ENCODE measurements around the gene SYT2. TPM values are rescaled to one million over a fixed set of nuclear protein-coding genes. Genes with fewer than 3 reads are reported as not detected.

The SYT2 gene
- total RNA-seq, 1 experiment from 2014 or later, result not detected

- H2AFZ ChIP-seq (ENCODE audit: low read depth, low read length, poor library complexity, severe bottlenecking), result no peak overlapping the region
- H3K27ac ChIP-seq (ENCODE audit: low read depth, low read length), result no peak overlapping the region
- no peak overlapping the region for H3K4me2 ChIP-seq (ENCODE audit: low read length)
- no peaks in the 10 kb centered on the region for H4K20me1 ChIP-seq (ENCODE audit: insufficient read depth)
- H3K36me3 ChIP-seq (ENCODE audit: control insufficient read depth in 1 of 2, insufficient read depth in 2 of 2, low read length in 2 of 2), result no peaks in the 10 kb centered on the region
- no peak overlapping the region for H3K4me3 ChIP-seq (replicated peaks in 1 of 2; ENCODE audit: low read depth in 1 of 2, low read length in 2 of 2)
- no peak for DNase-seq (ENCODE audit: low read depth, low spot score)
- H3K27me3 ChIP-seq (ENCODE audit: insufficient read depth, low read length), result peaks cover 51% of the 10 kb centered on the region
- RAD21 ChIA-PET (ENCODE audit: low non-redundant PET in 1 of 2, low total read pairs in 2 of 2, uncharacterized antibody in 2 of 2, unreplicated experiment in 2 of 2), result no interaction called here
- no peak for TF ChIP-seq MAX (IDR thresholded peaks at IDR 0.05)
- no peak for TF ChIP-seq FOSL1 (IDR thresholded peaks at IDR 0.05; ENCODE audit: low read depth)
- H3K4me1 ChIP-seq (ENCODE audit: control insufficient read depth in 1 of 2, insufficient read depth in 2 of 2, low read length in 2 of 2), result no peaks in the 10 kb centered on the region
- no peaks in the 10 kb centered on the region for H3K79me2 ChIP-seq (ENCODE audit: insufficient read depth, low read length)
- CTCF ChIA-PET, result interaction anchor here (1.1 to 1.8 kb wide), 2 partner anchors 9 to 157 kb away, joined by 3 to 5 read pairs; no protein-coding TSS in a partner anchor
- no peaks in the 10 kb centered on the region for H3K9me2 ChIP-seq (ENCODE audit: insufficient read depth)
- intact Hi-C loops (cut with micrococcal nuclease), result no loop called here
- POLR2A ChIA-PET, result no interaction called here
- no peaks in the 10 kb centered on the region for H3K9me3 ChIP-seq (ENCODE audit: control insufficient read depth in 1 of 2, insufficient read depth in 1 of 2, low read depth in 1 of 2, low read length in 2 of 2)
- no TSS peak for BruUV-seq (replicated peaks)
- ATAC-seq, result no peak
- no peak overlapping the region for H3K9ac ChIP-seq (ENCODE audit: low read length)
Observed at GRCh38 chr1:202658769-202659168, 51.5 kb downstream of the SYT2 start.

GRCh38 chr1:202658251-202658759 lies 51.9 kb downstream of the SYT2 start:
- Histone ChIP-seq H3K9ac (ENCODE audit: low read length) (no peak overlapping the region), H3K36me3 (ENCODE audit: control insufficient read depth in 1 of 2, insufficient read depth in 2 of 2, low read length in 2 of 2) (no peaks in the 10 kb centered on the region), H3K4me1 (ENCODE audit: control insufficient read depth in 1 of 2, insufficient read depth in 2 of 2, low read length in 2 of 2) (no peaks in the 10 kb centered on the region), H3K9me3 (ENCODE audit: control insufficient read depth in 1 of 2, insufficient read depth in 1 of 2, low read depth in 1 of 2, low read length in 2 of 2) (no peaks in the 10 kb centered on the region), H3K27me3 (ENCODE audit: insufficient read depth, low read length) (peaks cover 50% of the 10 kb centered on the region), H3K9me2 (ENCODE audit: insufficient read depth) (no peaks in the 10 kb centered on the region), H3K4me2 (ENCODE audit: low read length) (no peak overlapping the region), H4K20me1 (ENCODE audit: insufficient read depth) (no peaks in the 10 kb centered on the region), H3K27ac (ENCODE audit: low read depth, low read length) (no peak overlapping the region), H2AFZ (ENCODE audit: low read depth, low read length, poor library complexity, severe bottlenecking) (no peak overlapping the region), H3K79me2 (ENCODE audit: insufficient read depth, low read length) (no peaks in the 10 kb centered on the region), H3K4me3 (replicated peaks in 1 of 2; ENCODE audit: low read depth in 1 of 2, low read length in 2 of 2) (no peak overlapping the region)
- CTCF ChIA-PET, result no interaction called here
- DNase-seq (ENCODE audit: low read depth, low spot score) (no peak), ATAC-seq (no peak)
- no TSS peak for BruUV-seq (replicated peaks)
- intact Hi-C loops (cut with micrococcal nuclease), result no loop called here
- RAD21 ChIA-PET (ENCODE audit: low non-redundant PET in 1 of 2, low total read pairs in 2 of 2, uncharacterized antibody in 2 of 2, unreplicated experiment in 2 of 2), result no interaction called here
- POLR2A ChIA-PET, result no interaction called here
- TF ChIP-seq REST (IDR thresholded peaks at IDR 0.05; ENCODE audit: low read depth), result no peak
- no peak for TF ChIP-seq TCF7L2 (IDR thresholded peaks at IDR 0.05; ENCODE audit: borderline replicate concordance, extremely low read depth, insufficient read depth, insufficient read length)
- no peak for TF ChIP-seq CBX3 (IDR thresholded peaks at IDR 0.05; ENCODE audit: low read depth)
- no peak for TF ChIP-seq POLR2A (IDR thresholded peaks at IDR 0.05; ENCODE audit: borderline replicate concordance, extremely low read depth, insufficient read depth, insufficient read length)
- no peak for TF ChIP-seq ZFX (IDR thresholded peaks at IDR 0.05)
- TF ChIP-seq EZH2 (IDR thresholded peaks at IDR 0.05), result no peak
- no peak for TF ChIP-seq FOSL1 (IDR thresholded peaks at IDR 0.05; ENCODE audit: low read depth)
- no peak for TF ChIP-seq YY1 (IDR thresholded peaks at IDR 0.05; ENCODE audit: extremely low read depth, insufficient replicate concordance, low read depth, low read length)
- TF ChIP-seq ATF3 (IDR thresholded peaks at IDR 0.05), result no peak
- TF ChIP-seq RAD21 (IDR thresholded peaks at IDR 0.05; ENCODE audit: low read depth), result no peak
- no peak for TF ChIP-seq SIN3A (IDR thresholded peaks at IDR 0.05; ENCODE audit: low read depth)
- TF ChIP-seq CTCF (IDR thresholded peaks at IDR 0.05 in 2 of 3, conservative IDR thresholded peaks at IDR 0.05 in 1 of 3; ENCODE audit: borderline replicate concordance in 1 of 3, insufficient read depth in 1 of 3, low read depth in 2 of 3, low read length in 2 of 3), result no peak
- no peak for TF ChIP-seq POLR2AphosphoS5 (IDR thresholded peaks at IDR 0.05; ENCODE audit: low read depth, low read length)
- TF ChIP-seq EZH2phosphoT487 (IDR thresholded peaks at IDR 0.05; ENCODE audit: borderline replicate concordance), result no peak
- no peak for TF ChIP-seq SRF (IDR thresholded peaks at IDR 0.05; ENCODE audit: low read depth)
